ENCODE data around the gene SENP6.
A peak's percentile ranks its signal among the peaks of the same experiment; 100 is the strongest.

SENP6 gene

GRCh38 chr6:75748743-75749538 lies 147.3 kb downstream of the SENP6 start, which contains the start of gene MYO6:
TSS of gene MYO6 (plus strand) at chr6:75749239. CDS start at chr6:75817548, 68,309 bp downstream.
- DNase-seq (ENCODE audit: low read depth): peak; percentile 7

GRCh38 chr6:75751443-75751842 lies 149.8 kb downstream of the SENP6 start:
- DNase-seq (ENCODE audit: low read depth): no peak

- no peak for DNase-seq (ENCODE audit: low read depth)
Observed at GRCh38 chr6:75752365-75752764, 150.7 kb downstream of the SENP6 start.

- no peak for DNase-seq (ENCODE audit: low read depth)
Observed at GRCh38 chr6:75755704-75756103, 154.0 kb downstream of the SENP6 start.

- no peak for DNase-seq (ENCODE audit: low read depth)
Observed at GRCh38 chr6:75757295-75757694, 155.6 kb downstream of the SENP6 start.

- DNase-seq (ENCODE audit: low read depth): no peak
Observed at GRCh38 chr6:75758061-75758460, 156.4 kb downstream of the SENP6 start.

GRCh38 chr6:75759207-75759606 lies 157.5 kb downstream of the SENP6 start:
- no peak for DNase-seq (ENCODE audit: low read depth)

- no peak for DNase-seq (ENCODE audit: low read depth)
Observed at GRCh38 chr6:75760320-75760719, 158.6 kb downstream of the SENP6 start.

GRCh38 chr6:75761489-75761888 lies 159.8 kb downstream of the SENP6 start:
- no peak for DNase-seq (ENCODE audit: low read depth)

GRCh38 chr6:75762063-75762462 lies 160.4 kb downstream of the SENP6 start:
- DNase-seq (ENCODE audit: low read depth): no peak

- DNase-seq (ENCODE audit: low read depth): no peak
Observed at GRCh38 chr6:75766387-75766786, 164.7 kb downstream of the SENP6 start.

All from activated T-cell treated with anti-CD3 and anti-CD28 coated beads for 24 hours (primary cell).